ENCODE data around the gene HMGXB4.

Gene HMGXB4

DNA sequence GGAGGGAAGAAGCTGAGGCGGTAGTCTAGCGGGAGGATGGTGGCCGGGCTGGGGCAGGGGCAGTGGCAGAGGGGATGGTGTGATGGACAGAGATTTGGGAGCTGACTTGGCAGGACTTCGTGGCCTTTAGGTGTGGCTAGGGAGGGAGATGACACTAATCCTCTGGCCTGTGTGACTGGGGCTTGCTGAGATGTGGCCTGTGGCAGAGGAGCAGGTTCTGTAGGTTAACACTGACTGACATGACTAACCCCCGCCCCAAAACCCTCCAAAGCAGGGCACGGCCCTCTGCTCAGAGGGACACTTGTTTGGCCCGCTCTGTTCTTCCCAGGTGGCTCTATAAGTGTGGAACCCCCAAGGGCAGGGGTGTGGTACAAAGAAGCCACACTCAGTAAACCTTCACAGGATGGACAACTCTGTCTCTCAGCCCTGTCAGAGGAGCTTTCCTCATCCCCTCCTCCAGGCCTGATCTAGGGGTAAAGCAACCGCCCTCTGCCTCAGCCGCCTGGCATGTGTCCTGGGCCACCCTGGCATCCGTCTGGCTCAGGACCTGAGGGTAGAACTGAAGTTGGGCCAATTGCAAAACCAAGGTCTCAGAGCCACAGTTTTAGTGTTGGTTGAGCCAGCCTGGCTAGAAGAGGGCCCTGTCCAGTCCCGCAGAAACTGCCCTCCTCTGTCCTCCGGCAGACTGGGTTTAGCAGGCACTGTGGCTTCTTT, 58.0 kb downstream of the HMGXB4 start:
- Histone ChIP-seq H4K20me1 (ENCODE audit: insufficient read depth, low read length) (peaks cover 17% of the 10 kb centered on the region), H3K9ac (ENCODE audit: low read depth, low read length) (no peak overlapping the region)

DNA sequence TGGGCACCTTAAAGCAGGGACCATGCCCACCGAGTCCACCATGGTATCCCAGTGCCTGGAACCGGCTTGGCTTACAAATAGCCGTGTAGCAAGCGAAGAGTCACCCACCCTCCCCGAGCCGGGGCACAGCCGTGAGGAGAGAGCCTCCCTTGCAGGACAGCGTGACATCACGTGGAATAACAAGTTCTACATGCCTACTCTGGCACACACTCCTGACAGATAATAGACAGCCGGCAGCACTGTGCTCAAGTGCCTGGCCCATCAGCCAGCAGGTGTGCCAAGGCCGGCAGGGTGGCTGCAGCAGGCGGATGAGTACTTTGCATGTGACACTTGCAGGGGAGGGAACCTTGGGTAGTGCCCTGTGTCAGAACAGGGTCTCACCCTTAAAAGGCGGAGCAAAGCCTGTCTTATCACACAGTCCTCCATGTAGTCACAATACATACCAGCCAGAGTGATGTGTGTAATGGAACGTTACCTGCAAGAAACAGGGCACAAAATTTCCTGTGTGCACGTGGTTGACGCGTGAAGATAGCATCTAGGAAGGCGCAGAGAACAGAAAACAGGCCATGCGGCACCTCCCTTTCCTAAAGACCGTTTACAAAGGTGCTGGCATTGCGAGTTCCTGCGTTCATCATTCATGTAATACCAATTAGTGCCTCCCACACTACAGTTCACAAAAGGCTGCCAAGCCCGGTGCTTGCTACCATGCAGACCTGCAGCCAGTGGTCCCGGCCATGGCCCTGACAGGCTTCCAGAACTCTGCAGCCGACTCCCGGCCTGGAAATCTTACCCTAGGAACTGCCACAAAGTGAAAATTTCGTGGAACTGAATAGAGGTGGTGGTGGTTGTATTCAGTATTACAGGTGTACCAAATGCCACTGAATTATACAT, 58.8 kb downstream of the HMGXB4 start:
- Histone ChIP-seq H3K79me2 (ENCODE audit: insufficient read depth, low read length) (no peaks in the 10 kb centered on the region; the same call in 1 of the 2 replicates), H3K4me1 (ENCODE audit: insufficient read depth, low read length) (no peaks in the 10 kb centered on the region), H3K4me2 (ENCODE audit: insufficient read depth, low read length) (no peak overlapping the region), H4K20me1 (ENCODE audit: insufficient read depth, low read length) (peaks cover 20% of the 10 kb centered on the region), H3K9me3 (ENCODE audit: insufficient read depth, low read length, severe bottlenecking) (no peaks in the 10 kb centered on the region), H3K27me3 (ENCODE audit: insufficient read depth, low read length, poor library complexity) (no peaks in the 10 kb centered on the region), H3K36me3 (ENCODE audit: insufficient read depth, low read length) (peaks cover 10% of the 10 kb centered on the region; the same call in 1 of the 2 replicates), H3K4me3 (ENCODE audit: low read depth in 1 of 2, low read length in 2 of 2) (no peak overlapping the region), H3K9ac (ENCODE audit: low read depth, low read length) (no peak overlapping the region), H2AFZ (ENCODE audit: low read depth, low read length) (no peak overlapping the region), H3K27ac (ENCODE audit: low read length) (no peak overlapping the region)
- TF ChIP-seq, protein P1, sequence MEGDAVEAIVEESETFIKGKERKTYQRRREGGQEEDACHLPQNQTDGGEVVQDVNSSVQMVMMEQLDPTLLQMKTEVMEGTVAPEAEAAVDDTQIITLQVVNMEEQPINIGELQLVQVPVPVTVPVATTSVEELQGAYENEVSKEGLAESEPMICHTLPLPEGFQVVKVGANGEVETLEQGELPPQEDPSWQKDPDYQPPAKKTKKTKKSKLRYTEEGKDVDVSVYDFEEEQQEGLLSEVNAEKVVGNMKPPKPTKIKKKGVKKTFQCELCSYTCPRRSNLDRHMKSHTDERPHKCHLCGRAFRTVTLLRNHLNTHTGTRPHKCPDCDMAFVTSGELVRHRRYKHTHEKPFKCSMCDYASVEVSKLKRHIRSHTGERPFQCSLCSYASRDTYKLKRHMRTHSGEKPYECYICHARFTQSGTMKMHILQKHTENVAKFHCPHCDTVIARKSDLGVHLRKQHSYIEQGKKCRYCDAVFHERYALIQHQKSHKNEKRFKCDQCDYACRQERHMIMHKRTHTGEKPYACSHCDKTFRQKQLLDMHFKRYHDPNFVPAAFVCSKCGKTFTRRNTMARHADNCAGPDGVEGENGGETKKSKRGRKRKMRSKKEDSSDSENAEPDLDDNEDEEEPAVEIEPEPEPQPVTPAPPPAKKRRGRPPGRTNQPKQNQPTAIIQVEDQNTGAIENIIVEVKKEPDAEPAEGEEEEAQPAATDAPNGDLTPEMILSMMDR (IDR thresholded peaks at IDR 0.05; ENCODE audit: borderline replicate concordance, extremely low read depth, low read length, poor library complexity, severe bottlenecking) = no peak
- no peak for TF ChIP-seq EZH2 (IDR thresholded peaks at IDR 0.05; ENCODE audit: borderline replicate concordance, low read depth, low read length, severe bottlenecking)
- DNase-seq (no peak), ATAC-seq (ENCODE audit: insufficient read depth, low read depth) (no peak)

More for the DNA sequence above, 58.0 kb downstream of the HMGXB4 start:
- Histone ChIP-seq H3K4me3 (ENCODE audit: low read depth in 1 of 2, low read length in 2 of 2) (no peak overlapping the region), H2AFZ (ENCODE audit: low read depth, low read length) (no peak overlapping the region), H3K36me3 (ENCODE audit: insufficient read depth, low read length) (peaks cover 10% of the 10 kb centered on the region; the same call in 1 of the 2 replicates), H3K9me3 (ENCODE audit: insufficient read depth, low read length, severe bottlenecking) (no peaks in the 10 kb centered on the region), H3K79me2 (ENCODE audit: insufficient read depth, low read length) (no peaks in the 10 kb centered on the region; the same call in 1 of the 2 replicates), H3K27me3 (ENCODE audit: insufficient read depth, low read length, poor library complexity) (no peaks in the 10 kb centered on the region), H3K4me2 (ENCODE audit: insufficient read depth, low read length) (no peak overlapping the region), H3K4me1 (ENCODE audit: insufficient read depth, low read length) (no peaks in the 10 kb centered on the region), H3K27ac (ENCODE audit: low read length) (no peak overlapping the region)
- TF ChIP-seq, protein P1 (IDR thresholded peaks at IDR 0.05; ENCODE audit: borderline replicate concordance, extremely low read depth, low read length, poor library complexity, severe bottlenecking) = no peak
- no peak for TF ChIP-seq EZH2 (IDR thresholded peaks at IDR 0.05; ENCODE audit: borderline replicate concordance, low read depth, low read length, severe bottlenecking)
- ATAC-seq (ENCODE audit: insufficient read depth, low read depth) (no peak), DNase-seq (no peak)

DNA sequence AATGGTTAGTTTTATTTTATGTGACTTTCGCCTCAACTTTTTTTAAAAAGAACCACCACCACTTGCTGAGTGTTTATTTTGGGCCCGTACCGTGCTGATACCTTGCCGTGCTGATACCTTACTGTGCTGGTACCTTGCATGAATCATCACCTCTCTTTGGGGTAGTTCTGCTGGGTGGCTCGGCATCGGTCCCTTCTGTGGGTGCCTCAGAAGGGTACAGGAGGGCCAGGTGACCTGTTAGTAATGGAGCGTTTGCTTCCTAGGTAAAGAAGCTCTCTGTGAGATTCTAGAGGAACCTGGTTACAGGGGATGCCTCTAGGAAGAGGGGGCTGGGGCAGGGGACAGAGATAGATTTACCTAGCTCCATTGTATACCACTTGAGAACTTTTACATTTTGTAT, 59.5 kb downstream of the HMGXB4 start:
- no peak for TF ChIP-seq EZH2 (IDR thresholded peaks at IDR 0.05; ENCODE audit: borderline replicate concordance, low read depth, low read length, severe bottlenecking)
- TF ChIP-seq, protein P1 (IDR thresholded peaks at IDR 0.05; ENCODE audit: borderline replicate concordance, extremely low read depth, low read length, poor library complexity, severe bottlenecking) = no peak
- Histone ChIP-seq H3K79me2 (ENCODE audit: insufficient read depth, low read length) (no peaks in the 10 kb centered on the region; the same call in 1 of the 2 replicates), H3K27ac (ENCODE audit: low read length) (no peak overlapping the region), H3K4me2 (ENCODE audit: insufficient read depth, low read length) (no peak overlapping the region), H3K4me3 (ENCODE audit: low read depth in 1 of 2, low read length in 2 of 2) (no peak overlapping the region), H3K9ac (ENCODE audit: low read depth, low read length) (no peak overlapping the region), H3K4me1 (ENCODE audit: insufficient read depth, low read length) (no peaks in the 10 kb centered on the region), H2AFZ (ENCODE audit: low read depth, low read length) (no peak overlapping the region), H3K36me3 (ENCODE audit: insufficient read depth, low read length) (peaks cover 10% of the 10 kb centered on the region; the same call in 1 of the 2 replicates), H4K20me1 (ENCODE audit: insufficient read depth, low read length) (peaks cover 20% of the 10 kb centered on the region), H3K9me3 (ENCODE audit: insufficient read depth, low read length, severe bottlenecking) (no peaks in the 10 kb centered on the region), H3K27me3 (ENCODE audit: insufficient read depth, low read length, poor library complexity) (no peaks in the 10 kb centered on the region)
- DNase-seq (no peak), ATAC-seq (ENCODE audit: insufficient read depth, low read depth) (no peak)

Measured in DND-41 (cell line).